HG03565 (cell line): ENCODE data around the gene ENKUR.

Source experiments
- ATAC-seq: cut with Tn5 transposase; IDR thresholded peaks from one replicate; pipeline ENCODE4 v1.9.1; 2021; ENCODE audit warnings: mild to moderate bottlenecking, moderate library complexity; ENCODE audit not compliant: unreplicated experiment

ENKUR gene

GRCh38 chr10:24951201-24952142 lies 64.5 kb downstream of the ENKUR start:
- ATAC-seq: no peak

- no peak for ATAC-seq
Measured at GRCh38 chr10:24950439-24950838, 65.5 kb downstream of the ENKUR start.

GRCh38 chr10:24949616-24950015 lies 66.3 kb downstream of the ENKUR start:
- no peak for ATAC-seq

GRCh38 chr10:24947304-24948097 lies 68.5 kb downstream of the ENKUR start:
- peak; percentile 82 for ATAC-seq

GRCh38 chr10:24944512-24945255 lies 71.3 kb downstream of the ENKUR start:
- no peak for ATAC-seq

GRCh38 chr10:24938525-24938924 lies 77.4 kb downstream of the ENKUR start:
- no peak for ATAC-seq

- ATAC-seq: no peak
Measured at GRCh38 chr10:24938076-24938475, 77.9 kb downstream of the ENKUR start.

- ATAC-seq: no peak
Measured at GRCh38 chr10:24935504-24936292, 80.3 kb downstream of the ENKUR start.
